EH (cell line): ENCODE results near the gene EYA2.
"Not testable (repeated sequence)": the region's sequence is repeated elsewhere in the genome, so short reads cannot be mapped to it uniquely, and the experiment has no call there.

Experiments
- DNase-seq: peaks from one replicate; pipeline ENCODE4 v3.0.0-alpha.2; 2015; ENCODE audit warnings: low read depth

The EYA2 gene

DNA sequence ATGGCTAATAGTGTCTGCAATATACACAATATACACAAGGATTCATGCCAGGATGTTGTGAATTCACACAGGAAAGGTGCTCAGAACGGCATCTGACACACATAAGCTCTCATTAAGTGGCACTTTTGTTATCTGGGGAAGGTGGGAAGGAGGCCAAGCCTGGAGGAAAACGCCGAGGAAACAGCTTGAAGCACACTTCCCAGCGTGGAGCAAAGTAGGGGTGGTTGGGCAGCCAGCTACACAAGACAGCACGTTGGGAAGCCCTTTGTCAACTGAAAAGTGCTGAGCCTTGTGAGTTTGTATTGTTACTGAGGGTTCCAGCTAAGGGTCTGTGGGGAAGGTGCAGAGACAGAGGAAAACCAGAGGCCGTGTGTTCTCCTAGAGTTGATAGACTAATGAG lies 280.9 kb downstream of the EYA2 start:
- DNase-seq = no peak

GRCh38 chr20:47176217-47176616 lies 281.6 kb downstream of the EYA2 start:
- DNase-seq = not testable (repeated sequence)

DNA sequence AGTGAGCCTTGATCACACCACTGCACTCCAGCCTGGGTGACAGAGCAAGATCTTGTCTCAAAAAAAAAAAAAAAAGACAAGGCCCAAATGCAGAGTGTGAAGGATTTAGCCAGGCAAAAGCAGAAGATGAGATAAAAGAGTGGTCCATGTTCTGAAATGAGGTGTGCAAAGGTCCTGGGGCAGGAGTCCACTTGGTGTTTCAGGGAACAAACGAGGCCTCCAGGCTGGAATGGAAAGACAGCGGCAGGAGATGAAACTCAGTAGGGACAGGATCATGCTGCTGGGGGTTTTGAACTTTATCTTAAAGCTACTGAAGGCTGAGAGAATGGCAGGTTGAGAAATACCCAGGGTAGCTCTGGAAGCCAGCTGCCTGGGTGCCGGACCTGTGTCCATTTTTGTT lies 283.6 kb downstream of the EYA2 start:
- no peak for DNase-seq

DNA sequence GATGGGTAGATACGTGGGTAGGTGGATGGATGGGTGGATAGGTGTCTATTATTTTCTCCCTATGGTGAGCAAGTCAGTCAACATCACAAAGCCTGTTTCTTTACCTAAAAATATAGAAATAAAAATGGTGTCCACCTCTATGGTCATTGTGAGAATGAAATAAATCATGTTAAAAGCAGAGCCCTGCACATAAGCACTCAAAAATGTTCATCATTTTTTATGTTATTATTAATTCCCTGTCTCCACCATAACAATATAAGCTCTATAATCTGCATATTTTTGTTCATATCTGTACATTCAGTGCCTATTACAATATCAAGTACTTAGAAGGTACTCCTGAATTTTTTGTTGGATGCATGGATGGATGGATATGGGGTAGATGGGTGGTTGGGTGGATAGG lies 284.2 kb downstream of the EYA2 start:
- no peak for DNase-seq

GRCh38 chr20:47179267-47179666 lies 284.6 kb downstream of the EYA2 start:
- no peak for DNase-seq

DNA sequence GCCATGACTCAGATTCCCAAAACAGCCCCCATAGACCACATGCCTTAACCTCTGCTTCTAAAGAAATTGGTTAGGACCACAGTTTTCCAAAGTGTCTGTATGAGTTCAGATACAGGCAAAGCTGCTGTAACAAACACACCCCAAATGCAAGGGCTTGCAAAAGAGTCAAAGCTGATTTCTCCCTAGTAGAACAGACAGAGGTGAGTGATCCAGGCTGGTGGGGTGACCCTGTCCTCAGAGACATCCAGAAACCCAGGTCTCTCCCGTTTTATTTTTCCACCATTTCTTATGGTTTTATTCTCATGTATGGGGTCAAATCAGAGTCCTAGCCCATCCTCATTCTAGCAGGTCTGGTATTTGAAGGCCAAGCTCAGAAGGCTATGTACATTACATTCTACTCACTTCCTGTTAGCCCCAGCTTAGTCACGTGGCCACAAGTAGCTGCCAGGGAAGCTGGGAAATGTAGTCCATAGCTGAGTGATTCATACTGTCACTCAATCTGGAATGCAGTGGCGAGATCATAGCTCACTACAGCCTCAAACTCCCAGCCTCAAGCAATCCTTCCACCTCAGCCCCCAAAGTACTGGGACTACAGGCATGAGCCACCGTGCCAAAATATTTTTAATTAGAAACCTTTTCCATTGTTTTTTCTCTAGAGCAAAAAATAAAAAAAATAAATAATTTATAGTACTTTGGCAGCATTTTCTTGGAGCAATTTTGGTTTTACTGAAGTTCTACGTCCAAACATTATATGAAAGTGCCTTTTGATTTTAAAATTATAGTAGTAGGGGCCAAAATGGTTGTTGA lies 286.6 kb downstream of the EYA2 start:
- peak; percentile 91 for DNase-seq

DNA sequence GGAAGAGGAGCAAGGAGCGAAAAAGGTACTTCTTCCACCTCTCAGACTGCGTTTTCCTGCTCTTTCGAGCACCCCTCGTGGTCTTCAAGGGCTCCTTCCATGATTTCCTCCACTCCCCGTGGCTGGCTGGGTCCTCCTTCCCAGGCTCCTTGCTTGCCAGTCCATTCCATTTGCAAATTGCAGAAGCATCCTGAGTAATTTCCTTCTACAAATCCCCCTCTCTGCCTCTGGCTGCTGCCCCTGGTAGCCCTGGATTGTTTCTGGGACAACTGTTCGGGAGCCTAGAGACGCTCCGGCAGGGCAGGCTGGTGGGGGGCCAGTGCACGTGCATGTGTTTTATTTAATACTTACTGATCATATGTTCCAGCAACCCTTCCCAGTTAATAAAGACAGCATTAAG lies 288.7 kb downstream of the EYA2 start:
- DNase-seq = no peak

GRCh38 chr20:47187450-47188195 lies 293.0 kb downstream of the EYA2 start:
- no peak for DNase-seq

DNA sequence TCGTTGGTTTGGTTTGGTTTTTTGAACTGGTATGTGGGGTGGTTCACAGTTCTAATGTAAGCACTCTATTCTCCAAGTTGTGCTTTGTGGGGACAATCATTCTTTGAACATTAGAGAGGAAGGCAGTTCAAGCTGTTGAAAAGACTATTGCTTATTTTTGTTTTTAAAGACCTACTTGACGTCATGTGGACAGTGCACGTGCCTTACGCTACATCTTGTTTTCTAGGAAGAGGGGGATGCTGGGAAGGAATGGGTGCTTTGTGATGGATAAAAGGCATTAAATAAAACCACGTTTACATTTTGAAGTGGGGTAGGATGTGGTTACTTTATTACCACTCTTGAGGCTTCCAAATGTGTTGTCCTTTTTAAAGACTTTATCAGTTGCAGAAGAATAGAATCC lies 293.9 kb downstream of the EYA2 start:
- peak; percentile 16 for DNase-seq

- peak; percentile 60 for DNase-seq
These were observed 294.4 kb downstream of the EYA2 start for GRCh38 chr20:47189060-47189459.

DNA sequence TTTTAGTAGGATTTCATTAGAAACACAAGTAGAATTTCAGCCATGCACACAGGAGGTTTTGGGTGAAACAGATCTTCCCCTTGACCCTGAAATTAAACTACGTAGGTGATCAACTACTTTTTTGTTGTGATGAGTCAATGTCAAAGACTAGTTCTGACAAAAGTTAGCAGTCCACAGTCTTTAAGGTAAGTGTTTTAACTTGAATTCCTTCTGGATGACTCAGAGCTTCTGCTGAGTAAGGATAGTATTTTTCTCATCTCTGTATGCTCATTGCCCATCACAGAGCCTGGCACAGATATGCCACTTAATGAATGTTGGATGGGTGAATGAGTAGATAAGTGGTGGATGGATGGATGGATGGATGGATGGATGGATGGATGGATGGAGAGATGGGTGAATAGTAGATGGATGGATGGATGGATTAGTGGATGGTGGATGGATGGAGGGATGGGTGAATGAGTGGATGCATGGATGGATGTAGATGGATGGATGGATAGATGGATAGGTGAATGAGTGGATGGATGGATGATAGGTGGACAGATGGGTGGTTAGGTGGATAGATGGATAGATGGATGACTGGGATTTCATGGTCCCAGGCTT lies 296.5 kb downstream of the EYA2 start:
- peak; percentile 31 for DNase-seq

GRCh38 chr20:47191956-47192355 lies 297.3 kb downstream of the EYA2 start:
- DNase-seq = no peak

GRCh38 chr20:47195573-47195972 lies 300.9 kb downstream of the EYA2 start:
- DNase-seq = no peak

DNA sequence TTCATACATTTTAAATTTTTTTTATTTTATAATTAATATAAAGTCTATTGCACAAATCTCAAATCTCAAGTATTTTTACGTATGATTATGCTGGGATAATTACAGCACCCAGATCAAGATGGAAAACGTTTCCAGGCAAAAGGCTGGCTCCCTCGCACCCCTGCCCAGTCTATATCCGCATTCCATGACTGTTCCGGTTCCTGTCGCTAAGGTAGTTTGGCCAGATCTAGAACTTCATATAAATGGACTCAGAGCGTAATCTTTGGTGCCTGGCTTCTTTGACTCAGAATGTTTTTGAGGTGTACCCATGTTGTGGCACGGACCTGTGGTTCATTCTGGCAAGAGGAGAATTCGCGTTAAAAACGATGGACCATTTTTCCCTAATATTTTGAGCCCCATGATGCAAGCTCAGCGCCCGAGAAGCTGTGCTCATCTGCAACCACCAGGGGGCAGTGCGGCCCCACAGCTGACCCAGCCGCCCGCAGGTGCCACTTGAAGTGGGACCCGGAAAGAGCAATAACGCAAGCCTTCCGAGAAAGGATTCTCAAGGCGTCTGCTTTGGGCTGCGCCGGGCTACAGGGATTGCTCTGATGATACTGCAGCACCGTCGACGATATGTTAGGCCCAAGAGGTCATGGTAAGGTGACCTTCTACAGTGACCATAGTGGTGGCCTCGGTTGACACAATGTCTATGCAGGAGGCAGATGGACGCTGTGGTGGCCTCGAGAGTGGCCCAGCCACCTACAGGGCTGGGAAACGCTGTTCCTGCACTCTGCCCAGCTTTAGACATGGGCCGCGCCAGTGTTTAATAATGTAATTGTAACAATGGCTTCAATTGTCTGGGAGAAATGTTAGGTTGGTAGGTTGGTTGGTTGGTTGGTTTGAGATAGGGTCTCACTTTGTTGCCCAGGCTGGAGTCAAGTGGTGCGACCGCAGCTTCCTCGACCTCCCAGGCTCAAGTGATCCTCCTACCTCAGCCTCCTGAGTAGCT lies 301.7 kb downstream of the EYA2 start:
- peak; percentile 62 for DNase-seq

DNA sequence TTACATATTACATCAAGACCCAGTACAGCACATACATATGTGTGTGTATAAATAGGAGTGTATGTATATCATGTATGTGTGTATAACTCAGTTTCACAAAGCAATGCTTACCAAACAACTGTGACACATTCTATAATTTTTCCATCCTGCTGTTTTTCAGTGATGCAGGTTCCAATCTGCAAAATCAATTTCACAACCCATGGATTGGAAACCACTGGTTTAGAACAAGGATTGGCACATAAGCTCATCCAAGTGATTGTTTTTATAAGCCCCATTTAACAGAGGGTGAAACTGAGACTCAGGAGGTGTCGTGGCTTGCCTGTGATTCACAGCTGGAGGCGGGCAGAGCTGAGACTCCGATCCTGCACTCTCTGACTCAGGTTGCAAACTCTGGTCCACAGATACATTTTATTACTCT lies 303.6 kb downstream of the EYA2 start:
- peak; percentile 24 for DNase-seq

- DNase-seq = no peak
These were observed 304.4 kb downstream of the EYA2 start for GRCh38 chr20:47198996-47199552.

GRCh38 chr20:47201074-47201730 lies 306.6 kb downstream of the EYA2 start:
- no peak for DNase-seq

GRCh38 chr20:47202733-47203667 lies 308.4 kb downstream of the EYA2 start:
- no peak for DNase-seq

- DNase-seq = peak; percentile 68
These were observed 309.6 kb downstream of the EYA2 start for GRCh38 chr20:47204008-47204849.
